Vagina (tissue), 2 donors: ENCODE data around the gene FABP2.

Experiments used
- CTCF ChIP-seq, 3 experiments: fragments of 450-650 bp in 2 of 3; fragments of 200-600 bp in 1 of 3; sonication (generic) in 1 of 3; IDR thresholded peaks; one replicate each; pipeline ENCODE4 v1.5.1; 2017 to 2019; ENCODE audit warnings: antibody characterized with exemption in 3 of 3, mild to moderate bottlenecking in 2 of 3, moderate library complexity in 2 of 3
- POLR2A ChIP-seq, 2 donors: fragments of 450-650 bp; IDR thresholded peaks; one replicate each; pipeline ENCODE4 v1.6.1; 2017; ENCODE audit warnings: antibody characterized with exemption in 2 of 2, mild to moderate bottlenecking in 2 of 2, moderate library complexity in 2 of 2
- POLR2AphosphoS5 ChIP-seq, 2 donors: sonication (generic); formaldehyde crosslinking; IDR thresholded peaks; one replicate each; pipeline ENCODE4 v1.9.0; 2017; ENCODE audit warnings: antibody characterized with exemption in 2 of 2, mild to moderate bottlenecking in 2 of 2, low read depth in 1 of 2; ENCODE audit not compliant: insufficient read depth in 1 of 2

- TF ChIP-seq CTCF (IDR thresholded peaks at IDR 0.05) (no peak), POLR2A (IDR thresholded peaks at IDR 0.05) (no peak), POLR2AphosphoS5 (IDR thresholded peaks at IDR 0.05; ENCODE audit: insufficient read depth in 1 of 2, low read depth in 1 of 2) (no peak)
Measured at GRCh38 chr4:119310826-119311225, 11.1 kb downstream of the FABP2 start.
